Astrocyte of the spinal cord (primary cell): ENCODE measurements around the gene MINAR1.

Source experiments
- DNase-seq: peaks from one replicate; pipeline ENCODE4 v3.0.0; 2011; ENCODE audit warnings: low read depth, low spot score
- H3K4me3 ChIP-seq: 2 replicates; pipeline ENCODE4 v1.5.1; 2011; ENCODE audit warnings: low read depth, mild to moderate bottlenecking, low read length, moderate library complexity
- CTCF ChIP-seq: IDR thresholded peaks from 2 replicates; pipeline ENCODE4 v1.5.1; 2012; ENCODE audit warnings: low read depth, mild to moderate bottlenecking, low read length, inconsistent platforms
- in situ Hi-C: cut with HindIII; loops from 2 replicates; pipeline ENCODE4 v1.10.0; 2017; ENCODE audit warnings: low sequenced_read_pairs

MINAR1 gene

GRCh38 chr15:79458491-79458890 is 26.4 kb downstream of the MINAR1 start:
- H3K4me3 ChIP-seq = no peak overlapping the region
- DNase-seq = no peak
- in situ Hi-C loops = no loop called here
- TF ChIP-seq CTCF = no peak

- TF ChIP-seq CTCF = no peak
- no peak overlapping the region for H3K4me3 ChIP-seq
- no peak for DNase-seq
- in situ Hi-C loops = no loop called here
These were observed 27.5 kb downstream of the MINAR1 start for GRCh38 chr15:79459666-79460065.

GRCh38 chr15:79463043-79463780 is 31.1 kb downstream of the MINAR1 start:
- TF ChIP-seq CTCF = no peak
- in situ Hi-C loops = no loop called here
- DNase-seq = no peak
- H3K4me3 ChIP-seq = no peak overlapping the region

GRCh38 chr15:79463781-79464270 is 31.7 kb downstream of the MINAR1 start:
- in situ Hi-C loops = no loop called here
- TF ChIP-seq CTCF = no peak
- no peak for DNase-seq
- no peak overlapping the region for H3K4me3 ChIP-seq

- no peak for DNase-seq
- no peak for TF ChIP-seq CTCF
- no peak overlapping the region for H3K4me3 ChIP-seq
- in situ Hi-C loops = no loop called here
These were observed 34.4 kb downstream of the MINAR1 start for GRCh38 chr15:79466488-79466887.

GRCh38 chr15:79467865-79468586 is 35.9 kb downstream of the MINAR1 start:
- in situ Hi-C loops = no loop called here
- H3K4me3 ChIP-seq = no peak overlapping the region
- DNase-seq = no peak
- TF ChIP-seq CTCF = no peak
